ENCODE measurements around the gene GARRE1.

The GARRE1 gene

GRCh38 chr19:34217952-34218817, 36.2 kb upstream of the GARRE1 start:
- peak; percentile 80 for FAIRE-seq
- TF ChIP-seq SPI1 (IDR thresholded peaks at IDR 0.05; ENCODE audit: low read depth, low read length) (peak; percentile 78), POLR2AphosphoS5 (IDR thresholded peaks at IDR 0.05; ENCODE audit: low read depth, low read length) (no peak), PAX5 (IDR thresholded peaks at IDR 0.05; ENCODE audit: insufficient read depth, low read length, severe bottlenecking) (no peak), POU2F2 (IDR thresholded peaks at IDR 0.05; ENCODE audit: low read depth, low read length) (no peak)
- no peak for DNase-seq (ENCODE audit: insufficient read length, low spot score)

GRCh38 chr19:34218818-34219164, 35.6 kb upstream of the GARRE1 start:
- FAIRE-seq (no peak), DNase-seq (ENCODE audit: insufficient read length, low spot score) (no peak)
- TF ChIP-seq POLR2AphosphoS5 (IDR thresholded peaks at IDR 0.05; ENCODE audit: low read depth, low read length), result no peak
- no peak for TF ChIP-seq POLR2A (IDR thresholded peaks at IDR 0.05; ENCODE audit: low read depth, low read length)
- no peak for TF ChIP-seq POU2F2 (IDR thresholded peaks at IDR 0.05; ENCODE audit: low read depth, low read length)
- TF ChIP-seq PAX5 (IDR thresholded peaks at IDR 0.05; ENCODE audit: insufficient read depth, low read length, severe bottlenecking), result no peak
- no peak for TF ChIP-seq TAF1 (IDR thresholded peaks at IDR 0.05; ENCODE audit: low read depth, low read length)
- no peak for TF ChIP-seq SPI1 (IDR thresholded peaks at IDR 0.05; ENCODE audit: low read depth, low read length)

GRCh38 chr19:34220472-34221063, 33.8 kb upstream of the GARRE1 start:
- TF ChIP-seq TAF1 (IDR thresholded peaks at IDR 0.05; ENCODE audit: low read depth, low read length) (no peak), POLR2A (IDR thresholded peaks at IDR 0.05; ENCODE audit: low read depth, low read length) (no peak), PAX5 (IDR thresholded peaks at IDR 0.05; ENCODE audit: insufficient read depth, low read length, severe bottlenecking) (no peak)
- no peak for DNase-seq (ENCODE audit: insufficient read length, low spot score)
- FAIRE-seq, result no peak

- TF ChIP-seq POLR2A (IDR thresholded peaks at IDR 0.05; ENCODE audit: low read depth, low read length), result no peak
- TF ChIP-seq SPI1 (IDR thresholded peaks at IDR 0.05; ENCODE audit: low read depth, low read length), result no peak
- no peak for TF ChIP-seq PAX5 (IDR thresholded peaks at IDR 0.05; ENCODE audit: insufficient read depth, low read length, severe bottlenecking)
- no peak for TF ChIP-seq POU2F2 (IDR thresholded peaks at IDR 0.05; ENCODE audit: low read depth, low read length)
- no peak for TF ChIP-seq TAF1 (IDR thresholded peaks at IDR 0.05; ENCODE audit: low read depth, low read length)
- TF ChIP-seq POLR2AphosphoS5 (IDR thresholded peaks at IDR 0.05; ENCODE audit: low read depth, low read length), result no peak
- no peak for DNase-seq (ENCODE audit: insufficient read length, low spot score)
- FAIRE-seq, result no peak
Observed at GRCh38 chr19:34222386-34222785, 32.0 kb upstream of the GARRE1 start.

- TF ChIP-seq SPI1 (IDR thresholded peaks at IDR 0.05; ENCODE audit: low read depth, low read length), result peak; percentile 75
- TF ChIP-seq POLR2AphosphoS5 (IDR thresholded peaks at IDR 0.05; ENCODE audit: low read depth, low read length), result no peak
- FAIRE-seq, result no peak
- no peak for DNase-seq (ENCODE audit: insufficient read length, low spot score)
Observed at GRCh38 chr19:34224996-34225658, 29.2 kb upstream of the GARRE1 start.

- no peak for DNase-seq (ENCODE audit: insufficient read length, low spot score)
- FAIRE-seq, result no peak
- no peak for TF ChIP-seq POLR2A (IDR thresholded peaks at IDR 0.05; ENCODE audit: low read depth, low read length)
Observed at GRCh38 chr19:34225659-34226015, 28.7 kb upstream of the GARRE1 start.

GRCh38 chr19:34226036-34226435, 28.3 kb upstream of the GARRE1 start:
- FAIRE-seq, result no peak
- TF ChIP-seq POU2F2 (IDR thresholded peaks at IDR 0.05; ENCODE audit: low read depth, low read length), result no peak
- no peak for TF ChIP-seq SPI1 (IDR thresholded peaks at IDR 0.05; ENCODE audit: low read depth, low read length)
- no peak for TF ChIP-seq POLR2AphosphoS5 (IDR thresholded peaks at IDR 0.05; ENCODE audit: low read depth, low read length)
- no peak for TF ChIP-seq POLR2A (IDR thresholded peaks at IDR 0.05; ENCODE audit: low read depth, low read length)
- no peak for TF ChIP-seq TAF1 (IDR thresholded peaks at IDR 0.05; ENCODE audit: low read depth, low read length)
- no peak for TF ChIP-seq PAX5 (IDR thresholded peaks at IDR 0.05; ENCODE audit: insufficient read depth, low read length, severe bottlenecking)
- no peak for DNase-seq (ENCODE audit: insufficient read length, low spot score)

- TF ChIP-seq POLR2AphosphoS5 (IDR thresholded peaks at IDR 0.05; ENCODE audit: low read depth, low read length), result no peak
- DNase-seq (ENCODE audit: insufficient read length, low spot score), result no peak
- FAIRE-seq, result no peak
Observed at GRCh38 chr19:34228347-34228746, 26.0 kb upstream of the GARRE1 start.

- DNase-seq (ENCODE audit: insufficient read length, low spot score) (no peak), FAIRE-seq (no peak)
- no peak for TF ChIP-seq POLR2A (IDR thresholded peaks at IDR 0.05; ENCODE audit: low read depth, low read length)
- no peak for TF ChIP-seq TAF1 (IDR thresholded peaks at IDR 0.05; ENCODE audit: low read depth, low read length)
- TF ChIP-seq PAX5 (IDR thresholded peaks at IDR 0.05; ENCODE audit: insufficient read depth, low read length, severe bottlenecking), result no peak
- TF ChIP-seq POU2F2 (IDR thresholded peaks at IDR 0.05; ENCODE audit: low read depth, low read length), result no peak
- TF ChIP-seq POLR2AphosphoS5 (IDR thresholded peaks at IDR 0.05; ENCODE audit: low read depth, low read length), result no peak
- no peak for TF ChIP-seq SPI1 (IDR thresholded peaks at IDR 0.05; ENCODE audit: low read depth, low read length)
Observed at GRCh38 chr19:34228762-34229161, 25.6 kb upstream of the GARRE1 start.

GRCh38 chr19:34229721-34230120, 24.6 kb upstream of the GARRE1 start:
- FAIRE-seq (no peak), DNase-seq (ENCODE audit: insufficient read length, low spot score) (no peak)
- no peak for TF ChIP-seq PAX5 (IDR thresholded peaks at IDR 0.05; ENCODE audit: insufficient read depth, low read length, severe bottlenecking)
- no peak for TF ChIP-seq POLR2AphosphoS5 (IDR thresholded peaks at IDR 0.05; ENCODE audit: low read depth, low read length)
- TF ChIP-seq TAF1 (IDR thresholded peaks at IDR 0.05; ENCODE audit: low read depth, low read length), result no peak
- TF ChIP-seq SPI1 (IDR thresholded peaks at IDR 0.05; ENCODE audit: low read depth, low read length), result no peak
- TF ChIP-seq POLR2A (IDR thresholded peaks at IDR 0.05; ENCODE audit: low read depth, low read length), result no peak
- no peak for TF ChIP-seq POU2F2 (IDR thresholded peaks at IDR 0.05; ENCODE audit: low read depth, low read length)

Data from GM12891 (cell line).